ENCODE data around the gene MIS18BP1.

DNA sequence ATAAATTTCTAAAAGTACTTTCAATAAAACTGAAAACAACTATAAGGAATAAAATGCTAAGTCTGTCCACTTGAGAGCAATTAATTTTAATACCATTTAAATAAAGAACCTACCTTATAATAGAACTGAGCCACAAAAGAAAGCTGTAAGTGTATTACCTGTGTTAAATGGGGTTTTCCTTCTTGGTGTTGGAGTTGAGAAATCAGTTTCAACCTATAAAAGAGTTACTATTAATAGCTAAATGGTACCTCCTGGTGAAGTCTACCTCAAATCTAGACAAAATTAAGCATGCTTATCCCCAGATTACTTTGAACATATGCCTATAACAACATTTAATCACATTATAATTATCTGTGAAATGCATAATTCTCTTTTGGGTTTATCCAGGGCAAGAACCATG lies 48.8 kb downstream of the MIS18BP1 start:
- TF ChIP-seq POLR2A (IDR thresholded peaks at IDR 0.05; ENCODE audit: low read depth, low read length) (no peak), TAF1 (IDR thresholded peaks at IDR 0.05; ENCODE audit: low read depth, low read length) (no peak), POLR2AphosphoS5 (IDR thresholded peaks at IDR 0.05; ENCODE audit: low read depth, low read length) (no peak), PAX5 (IDR thresholded peaks at IDR 0.05; ENCODE audit: insufficient read depth, low read length, severe bottlenecking) (no peak), SPI1 (IDR thresholded peaks at IDR 0.05; ENCODE audit: low read depth, low read length) (no peak)

All from GM12891 (cell line).